Neural cell (in vitro differentiated cells): ENCODE results near the gene TOM1. TPM values are rescaled to one million over a fixed set of nuclear protein-coding genes. Genes with fewer than 3 reads are reported as not detected.

Experiments used
- H2AFZ ChIP-seq: fragments of 200-600, 300-800 bp; sonication (generic), shearing (Covaris generic); 2 replicates; pipeline ENCODE4 v1.6.0; 2014; ENCODE audit warnings: low read depth, mild to moderate bottlenecking, antibody characterized with exemption, low read length, moderate library complexity
- H3F3A ChIP-seq: fragments of 200-600 bp; shearing (Covaris generic); 2 replicates; pipeline ENCODE4 v1.6.1; 2016; ENCODE audit warnings: mild to moderate bottlenecking, moderate library complexity, mixed read lengths, antibody characterized with exemption, low read length; ENCODE audit not compliant: insufficient read depth, poor library complexity, severe bottlenecking
- H3K27ac ChIP-seq: fragments of 200-600, 300-800 bp; sonication (generic), shearing (Covaris generic); 2 replicates; pipeline ENCODE4 v1.5.1; 2014; ENCODE audit warnings: mild to moderate bottlenecking, low read length, moderate library complexity
- H3K27me3 ChIP-seq: fragments of 300-800, 200-600 bp; sonication (generic), shearing (Covaris generic); 2 replicates; pipeline ENCODE4 v1.6.0; 2014; ENCODE audit warnings: mild to moderate bottlenecking, low read depth, low read length, moderate library complexity; ENCODE audit not compliant: insufficient read depth
- H3K36me3 ChIP-seq: fragments of 300-800, 200-600 bp; sonication (generic), shearing (Covaris generic); 2 replicates; pipeline ENCODE4 v1.5.1; 2014; ENCODE audit warnings: mild to moderate bottlenecking, antibody characterized with exemption, low read length, moderate library complexity; ENCODE audit not compliant: insufficient read depth
- H3K4me2 ChIP-seq: fragments of 300-800, 200-600 bp; sonication (generic), shearing (Covaris generic); 2 replicates; pipeline ENCODE4 v1.6.0; 2014; ENCODE audit warnings: mild to moderate bottlenecking, low read length
- H3K4me3 ChIP-seq: fragments of 300-800, 200-600 bp; sonication (generic), shearing (Covaris generic); 2 replicates; pipeline ENCODE4 v1.5.1; 2014; ENCODE audit warnings: mild to moderate bottlenecking, low read length, moderate library complexity
- H3K79me2 ChIP-seq: fragments of 200-600 bp; shearing (Covaris generic); replicated peaks from 2 replicates; pipeline ENCODE4 v1.6.0; 2014; ENCODE audit warnings: mild to moderate bottlenecking, low read length, moderate library complexity; ENCODE audit not compliant: insufficient read depth
- H3K9ac ChIP-seq: fragments of 300-800, 200-600 bp; sonication (generic), shearing (Covaris generic); 2 replicates; pipeline ENCODE4 v1.6.1; 2016; ENCODE audit warnings: mild to moderate bottlenecking, low read length, mixed read lengths
- H3K9me2 ChIP-seq: fragments of 200-600 bp; shearing (Covaris generic); 2 replicates; pipeline ENCODE4 v1.6.1; 2016; ENCODE audit warnings: mild to moderate bottlenecking, low read length, mixed read lengths; ENCODE audit not compliant: insufficient read depth
- H3K9me3 ChIP-seq: fragments of 200-600, 300-800 bp; sonication (generic), shearing (Covaris generic); 2 replicates; pipeline ENCODE4 v1.6.1; 2016; ENCODE audit warnings: mild to moderate bottlenecking, mixed run types, low read length, moderate library complexity, mixed read lengths
- H4K20me1 ChIP-seq: fragments of 200-600 bp; shearing (Covaris generic); 2 replicates; pipeline ENCODE4 v1.6.1; 2016; ENCODE audit warnings: mild to moderate bottlenecking, mixed run types; ENCODE audit not compliant: insufficient read depth
- EP300 ChIP-seq: fragments of 450-650 bp; conservative IDR thresholded peaks from 2 replicates; pipeline ENCODE4 v1.6.1; 2014; ENCODE audit warnings: antibody characterized with exemption, mild to moderate bottlenecking, moderate library complexity; ENCODE audit not compliant: poor library complexity, severe bottlenecking
- EZH2 ChIP-seq: fragments of 200-600, 300-800 bp; shearing (Covaris generic), sonication (generic); IDR thresholded peaks from 2 replicates; pipeline ENCODE4 v1.6.1; 2014; ENCODE audit warnings: antibody characterized with exemption, low read length, borderline replicate concordance, mild to moderate bottlenecking; ENCODE audit not compliant: insufficient read depth, poor library complexity, severe bottlenecking
- MXI1 ChIP-seq: fragments of 450-650 bp; conservative IDR thresholded peaks from 2 replicates; pipeline ENCODE4 v1.6.1; 2014; ENCODE audit warnings: antibody characterized with exemption, mild to moderate bottlenecking; ENCODE audit not compliant: poor library complexity, severe bottlenecking
- POLR2AphosphoS5 ChIP-seq: IDR thresholded peaks from 2 replicates; pipeline ENCODE4 v1.6.1; 2012
- RAD21 ChIP-seq: fragments of 450-650 bp; conservative IDR thresholded peaks from 2 replicates; pipeline ENCODE4 v1.6.1; 2014; ENCODE audit warnings: antibody characterized with exemption, mild to moderate bottlenecking, moderate library complexity
- SMC3 ChIP-seq: fragments of 450-650 bp; conservative IDR thresholded peaks from 2 replicates; pipeline ENCODE4 v1.6.1; 2014; ENCODE audit warnings: antibody characterized with exemption, mild to moderate bottlenecking, moderate library complexity; ENCODE audit not compliant: poor library complexity
- TAF1 ChIP-seq: IDR thresholded peaks from 2 replicates; pipeline ENCODE4 v1.6.1; 2012; ENCODE audit warnings: low read depth
- polyA plus RNA-seq: library from polyadenylated mRNA; depleted of rRNA; stranded (reverse); fragments of >200 nt; gene quantifications from 2 replicates; pipeline ENCODE4 v1.2.3, GENCODE V29; 2014
- TF ChIP-seq, protein P1 (sequence below): fragments of 450-650 bp; IDR thresholded peaks from 2 replicates; pipeline ENCODE4 v1.5.1; 2014; ENCODE audit warnings: antibody characterized with exemption, mild to moderate bottlenecking, moderate library complexity; ENCODE audit not compliant: poor library complexity, severe bottlenecking
- TF ChIP-seq, protein P2 (sequence below): IDR thresholded peaks from 2 replicates; pipeline ENCODE4 v1.6.1; 2012; ENCODE audit warnings: borderline replicate concordance

Gene TOM1
- polyA plus RNA-seq, 1 donor from 2014 or later = 13.3 TPM

DNA sequence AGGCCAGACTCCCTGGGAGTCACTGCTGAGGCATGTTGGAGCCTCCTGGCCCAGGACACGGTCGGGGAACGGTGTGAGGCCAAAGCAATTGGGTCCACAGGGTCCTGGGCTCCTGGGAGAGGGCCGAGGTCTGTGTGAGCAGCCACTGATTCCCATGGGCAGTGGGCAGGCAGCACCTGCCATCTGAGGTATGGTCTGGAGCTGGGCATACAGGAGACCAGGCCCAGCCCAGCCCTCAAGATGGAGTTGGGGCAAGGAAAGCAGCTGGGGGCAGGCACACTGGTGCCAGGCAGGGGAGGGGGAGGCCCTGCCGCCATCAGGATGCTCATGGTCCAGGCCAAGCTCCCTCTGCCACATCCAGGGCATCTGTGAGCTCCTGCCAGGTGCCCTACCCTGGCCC lies 49.0 kb downstream of the TOM1 start:
- H3F3A ChIP-seq = no peaks in the 10 kb centered on the region
- H3K27me3 ChIP-seq = no peaks in the 10 kb centered on the region
- H3K9me2 ChIP-seq = no peaks in the 10 kb centered on the region
- no peak overlapping the region for H3K4me3 ChIP-seq
- H3K9ac ChIP-seq = no peak overlapping the region
- no peak for TF ChIP-seq POLR2AphosphoS5
- no peak for TF ChIP-seq TAF1
- TF ChIP-seq, protein P1, sequence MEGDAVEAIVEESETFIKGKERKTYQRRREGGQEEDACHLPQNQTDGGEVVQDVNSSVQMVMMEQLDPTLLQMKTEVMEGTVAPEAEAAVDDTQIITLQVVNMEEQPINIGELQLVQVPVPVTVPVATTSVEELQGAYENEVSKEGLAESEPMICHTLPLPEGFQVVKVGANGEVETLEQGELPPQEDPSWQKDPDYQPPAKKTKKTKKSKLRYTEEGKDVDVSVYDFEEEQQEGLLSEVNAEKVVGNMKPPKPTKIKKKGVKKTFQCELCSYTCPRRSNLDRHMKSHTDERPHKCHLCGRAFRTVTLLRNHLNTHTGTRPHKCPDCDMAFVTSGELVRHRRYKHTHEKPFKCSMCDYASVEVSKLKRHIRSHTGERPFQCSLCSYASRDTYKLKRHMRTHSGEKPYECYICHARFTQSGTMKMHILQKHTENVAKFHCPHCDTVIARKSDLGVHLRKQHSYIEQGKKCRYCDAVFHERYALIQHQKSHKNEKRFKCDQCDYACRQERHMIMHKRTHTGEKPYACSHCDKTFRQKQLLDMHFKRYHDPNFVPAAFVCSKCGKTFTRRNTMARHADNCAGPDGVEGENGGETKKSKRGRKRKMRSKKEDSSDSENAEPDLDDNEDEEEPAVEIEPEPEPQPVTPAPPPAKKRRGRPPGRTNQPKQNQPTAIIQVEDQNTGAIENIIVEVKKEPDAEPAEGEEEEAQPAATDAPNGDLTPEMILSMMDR = no peak
- no peak for TF ChIP-seq EZH2
- TF ChIP-seq MXI1 = no peak
- no peak for TF ChIP-seq RAD21
- H4K20me1 ChIP-seq = no peaks in the 10 kb centered on the region
- no peaks in the 10 kb centered on the region for H3K79me2 ChIP-seq
- no peaks in the 10 kb centered on the region for H3K36me3 ChIP-seq
- H3K9me3 ChIP-seq = no peaks in the 10 kb centered on the region
- H3K4me2 ChIP-seq = no peak overlapping the region
- no peak overlapping the region for H2AFZ ChIP-seq
- no peak overlapping the region for H3K27ac ChIP-seq

DNA sequence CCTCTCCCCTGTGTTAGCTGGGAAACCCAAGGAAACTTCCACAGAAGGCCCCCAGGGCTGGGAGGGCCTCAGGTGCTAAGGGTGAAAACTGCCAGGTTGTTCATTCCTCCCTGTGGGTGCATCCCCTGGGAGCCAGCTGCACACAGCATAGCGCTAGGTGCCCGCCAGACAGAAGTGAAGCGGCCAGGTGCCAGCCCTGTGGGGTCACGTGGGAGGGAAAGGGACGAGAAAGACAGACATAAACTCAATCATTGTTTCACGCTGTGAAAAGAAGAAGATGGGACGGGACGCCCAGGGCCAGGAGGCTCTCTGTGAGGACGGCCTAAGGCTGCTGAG lies 49.6 kb downstream of the TOM1 start:
- Histone ChIP-seq H3K9me3 (no peaks in the 10 kb centered on the region), H3K9ac (no peak overlapping the region)

More for the DNA sequence above, 49.6 kb downstream of the TOM1 start:
- Histone ChIP-seq H3K36me3 (no peaks in the 10 kb centered on the region), H3K27me3 (no peaks in the 10 kb centered on the region), H3K9me2 (no peaks in the 10 kb centered on the region), H3K4me2 (no peak overlapping the region), H3K79me2 (no peaks in the 10 kb centered on the region), H3F3A (no peaks in the 10 kb centered on the region), H4K20me1 (no peaks in the 10 kb centered on the region), H3K4me3 (no peak overlapping the region), H2AFZ (no peak overlapping the region), H3K27ac (no peak overlapping the region)
- TF ChIP-seq EP300 (no peak), EZH2 (no peak), SMC3 (no peak), TAF1 (no peak), POLR2AphosphoS5 (no peak), MXI1 (no peak), RAD21 (no peak)
- TF ChIP-seq, protein P2, sequence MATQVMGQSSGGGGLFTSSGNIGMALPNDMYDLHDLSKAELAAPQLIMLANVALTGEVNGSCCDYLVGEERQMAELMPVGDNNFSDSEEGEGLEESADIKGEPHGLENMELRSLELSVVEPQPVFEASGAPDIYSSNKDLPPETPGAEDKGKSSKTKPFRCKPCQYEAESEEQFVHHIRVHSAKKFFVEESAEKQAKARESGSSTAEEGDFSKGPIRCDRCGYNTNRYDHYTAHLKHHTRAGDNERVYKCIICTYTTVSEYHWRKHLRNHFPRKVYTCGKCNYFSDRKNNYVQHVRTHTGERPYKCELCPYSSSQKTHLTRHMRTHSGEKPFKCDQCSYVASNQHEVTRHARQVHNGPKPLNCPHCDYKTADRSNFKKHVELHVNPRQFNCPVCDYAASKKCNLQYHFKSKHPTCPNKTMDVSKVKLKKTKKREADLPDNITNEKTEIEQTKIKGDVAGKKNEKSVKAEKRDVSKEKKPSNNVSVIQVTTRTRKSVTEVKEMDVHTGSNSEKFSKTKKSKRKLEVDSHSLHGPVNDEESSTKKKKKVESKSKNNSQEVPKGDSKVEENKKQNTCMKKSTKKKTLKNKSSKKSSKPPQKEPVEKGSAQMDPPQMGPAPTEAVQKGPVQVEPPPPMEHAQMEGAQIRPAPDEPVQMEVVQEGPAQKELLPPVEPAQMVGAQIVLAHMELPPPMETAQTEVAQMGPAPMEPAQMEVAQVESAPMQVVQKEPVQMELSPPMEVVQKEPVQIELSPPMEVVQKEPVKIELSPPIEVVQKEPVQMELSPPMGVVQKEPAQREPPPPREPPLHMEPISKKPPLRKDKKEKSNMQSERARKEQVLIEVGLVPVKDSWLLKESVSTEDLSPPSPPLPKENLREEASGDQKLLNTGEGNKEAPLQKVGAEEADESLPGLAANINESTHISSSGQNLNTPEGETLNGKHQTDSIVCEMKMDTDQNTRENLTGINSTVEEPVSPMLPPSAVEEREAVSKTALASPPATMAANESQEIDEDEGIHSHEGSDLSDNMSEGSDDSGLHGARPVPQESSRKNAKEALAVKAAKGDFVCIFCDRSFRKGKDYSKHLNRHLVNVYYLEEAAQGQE = no peak
- TF ChIP-seq, protein P1 = no peak
